GM12892 (cell line): ENCODE data around the gene NAALADL2.

Experiments used
- POLR2A ChIP-seq: IDR thresholded peaks from 2 replicates; pipeline ENCODE4 v1.6.1; 2011; ENCODE audit warnings: low read depth, low read length, control low read depth
- POLR2AphosphoS5 ChIP-seq: IDR thresholded peaks from 2 replicates; pipeline ENCODE4 v1.6.1; 2011; ENCODE audit warnings: low read depth, low read length, control low read depth

- no peak for TF ChIP-seq POLR2A
- no peak for TF ChIP-seq POLR2AphosphoS5
Observed at GRCh38 chr3:175107231-175107630, 248.1 kb downstream of the NAALADL2 start.
